Measurements from ENCODE around the gene NEU1.
"Not testable (repeated sequence)": the region's sequence is repeated elsewhere in the genome, so short reads cannot be mapped to it uniquely, and the experiment has no call there.

The NEU1 gene

GRCh38 chr6:31874084-31874670 lies 11.6 kb upstream of the NEU1 start:
- DNase-seq (ENCODE audit: low read depth in 2 of 2) = no peak

- no peak for DNase-seq (ENCODE audit: low read depth in 2 of 2)
Measured at GRCh38 chr6:31871046-31871659, 8.5 kb upstream of the NEU1 start.

- no peak for DNase-seq (ENCODE audit: low read depth in 2 of 2)
Measured at GRCh38 chr6:31870385-31870921, 7.8 kb upstream of the NEU1 start.

GRCh38 chr6:31869343-31869742 lies 6.7 kb upstream of the NEU1 start:
- DNase-seq (ENCODE audit: low read depth in 2 of 2) = no peak

- DNase-seq (ENCODE audit: low read depth in 2 of 2) = not testable (repeated sequence)
Measured at GRCh38 chr6:31868658-31868971, 6.0 kb upstream of the NEU1 start.

GRCh38 chr6:31865205-31866118 lies 2.8 kb upstream of the NEU1 start:
- DNase-seq (ENCODE audit: low read depth in 2 of 2) = no peak

GRCh38 chr6:31864818-31865204 lies 2.2 kb upstream of the NEU1 start:
- no peak for DNase-seq (ENCODE audit: low read depth in 2 of 2)

GRCh38 chr6:31864123-31864562 lies 1.5 kb upstream of the NEU1 start:
- not testable (repeated sequence) for DNase-seq (ENCODE audit: low read depth in 2 of 2)

GRCh38 chr6:31861919-31862343 lies 690 bp downstream of the NEU1 start:
- DNase-seq (ENCODE audit: low read depth in 2 of 2) = no peak

GRCh38 chr6:31861150-31861549 lies 1.5 kb downstream of the NEU1 start:
- DNase-seq (ENCODE audit: low read depth in 2 of 2) = no peak

GRCh38 chr6:31860349-31860748 lies 2.3 kb downstream of the NEU1 start:
- no peak for DNase-seq (ENCODE audit: low read depth in 2 of 2)

GRCh38 chr6:31859923-31860322 lies 2.7 kb downstream of the NEU1 start:
- DNase-seq (ENCODE audit: low read depth in 2 of 2) = no peak

GRCh38 chr6:31858707-31859106 lies 3.9 kb downstream of the NEU1 start:
- DNase-seq (ENCODE audit: low read depth in 2 of 2) = no peak

- not testable (repeated sequence) for DNase-seq (ENCODE audit: low read depth in 2 of 2)
Measured at GRCh38 chr6:31857774-31858173, 4.8 kb downstream of the NEU1 start.

GRCh38 chr6:31851980-31852718 lies 10.5 kb downstream of the NEU1 start:
- DNase-seq (ENCODE audit: low read depth in 2 of 2) = not testable (repeated sequence)

GRCh38 chr6:31851485-31851832 lies 11.2 kb downstream of the NEU1 start:
- no peak for DNase-seq (ENCODE audit: low read depth in 2 of 2)

GRCh38 chr6:31850765-31851484 lies 11.7 kb downstream of the NEU1 start:
- no peak for DNase-seq (ENCODE audit: low read depth in 2 of 2)

GRCh38 chr6:31847276-31847978 lies 15.2 kb downstream of the NEU1 start:
- no peak for DNase-seq (ENCODE audit: low read depth in 2 of 2)

GRCh38 chr6:31844507-31844906 lies 18.1 kb downstream of the NEU1 start:
- DNase-seq (ENCODE audit: low read depth in 2 of 2) = no peak

- DNase-seq (ENCODE audit: low read depth in 2 of 2) = no peak
Measured at GRCh38 chr6:31842053-31842452, 20.6 kb downstream of the NEU1 start.

- not testable (repeated sequence) for DNase-seq (ENCODE audit: low read depth in 2 of 2)
Measured at GRCh38 chr6:31839779-31840126, 22.9 kb downstream of the NEU1 start.

Data from stimulated activated CD4-positive, alpha-beta T cell treated with anti-CD3 and anti-CD28 coated beads, Interleukin-4, amount 100 ng/mL, for 48 hours (primary cell).